K562 (cell line): ENCODE measurements around the gene KCTD6. TPM values are rescaled to one million over a fixed set of nuclear protein-coding genes. Genes with fewer than 3 reads are reported as not detected.

Experiments
- ARID1B ChIP-seq: fragments of 450-650 bp; IDR thresholded peaks from 2 replicates; pipeline ENCODE4 v1.6.1; 2016; ENCODE audit warnings: antibody characterized with exemption, mild to moderate bottlenecking, inconsistent platforms
- CCNT2 ChIP-seq: IDR thresholded peaks from 2 replicates; pipeline ENCODE4 v1.6.1; 2011; ENCODE audit warnings: borderline replicate concordance, low read depth, mild to moderate bottlenecking, moderate library complexity, mixed read lengths, low read length; ENCODE audit not compliant: insufficient read length; ENCODE audit errors: extremely low read depth
- ETV1 ChIP-seq: fragments of 450-650 bp; conservative IDR thresholded peaks from 2 replicates; pipeline ENCODE4 v1.6.1; 2016; ENCODE audit warnings: missing genetic modification characterization, control low read depth, low read depth, missing compliant biosample characterization
- MAFK ChIP-seq: IDR thresholded peaks from 2 replicates; pipeline ENCODE4 v1.6.1; 2011; ENCODE audit warnings: low read length, improper control_type of control experiment
- NR2C2 ChIP-seq, 2 experiments: fragments of 200-800 bp in 1 of 2; sonication (Bioruptor generic) in 1 of 2; sonication (generic) in 1 of 2; formaldehyde crosslinking in 1 of 2; IDR thresholded peaks; 2 replicates each; pipeline versions ENCODE4 v1.6.1 to v1.8.0; 2016 to 2022; ENCODE audit warnings: mild to moderate bottlenecking in 1 of 2, missing compliant biosample characterization in 1 of 2, missing genetic modification characterization in 1 of 2, missing genetic modification reagents in 1 of 2
- POLR2G ChIP-seq: fragments of 200-400 bp; formaldehyde crosslinking; IDR thresholded peaks from 2 replicates; pipeline ENCODE4 v1.6.1; 2017; ENCODE audit warnings: low read depth, mild to moderate bottlenecking, antibody characterized with exemption, low read length, moderate library complexity
- SOX6 ChIP-seq: fragments of 450-650 bp; IDR thresholded peaks from 2 replicates; pipeline ENCODE4 v1.6.1; 2014; ENCODE audit warnings: mild to moderate bottlenecking
- polyA plus RNA-seq, 8 experiments: library from polyadenylated mRNA; depleted of rRNA in 4 of 8; stranded (reverse) in 5 of 8; unstranded in 3 of 8; fragments of >200 nt; fragmentation: Nextera tagmentation in 2 of 8; fragmentation: Illumina TruSeq in 1 of 8; extraction: Ambion mirVana in 2 of 8; extraction: Trizol in 1 of 8; gene quantifications; 2 replicates each; pipeline versions ENCODE4 v1.2.1 to v1.2.3, GENCODE V29; 2011 to 2014; ENCODE audit warnings: inconsistent platforms in 1 of 8, missing spikeins in 1 of 8
- total RNA-seq, 7 experiments: library from RNA; depleted of rRNA in 6 of 7; stranded (reverse); fragments of >200 nt in 6 of 7; fragmentation: Illumina TruSeq in 2 of 7; extraction: Trizol in 2 of 7; gene quantifications; 2 replicates each; pipeline versions ENCODE4 v1.2.1 to v1.2.3, GENCODE V29; 2011 to 2021; ENCODE audit warnings: low replicate concordance in 1 of 7
- TF ChIP-seq, protein P1 (sequence below): fragments of 450-650 bp; formaldehyde crosslinking; IDR thresholded peaks from 2 replicates; pipeline ENCODE4 v1.4.0; 2020; ENCODE audit warnings: mild to moderate bottlenecking, mixed read lengths

The KCTD6 gene
- total and polyA plus RNA-seq, 9 of the 15 experiments (the other 6 are each of a cell fraction or from before 2014, with no cell fraction given): 2.1 to 5.9 (median 4.5) TPM

DNA sequence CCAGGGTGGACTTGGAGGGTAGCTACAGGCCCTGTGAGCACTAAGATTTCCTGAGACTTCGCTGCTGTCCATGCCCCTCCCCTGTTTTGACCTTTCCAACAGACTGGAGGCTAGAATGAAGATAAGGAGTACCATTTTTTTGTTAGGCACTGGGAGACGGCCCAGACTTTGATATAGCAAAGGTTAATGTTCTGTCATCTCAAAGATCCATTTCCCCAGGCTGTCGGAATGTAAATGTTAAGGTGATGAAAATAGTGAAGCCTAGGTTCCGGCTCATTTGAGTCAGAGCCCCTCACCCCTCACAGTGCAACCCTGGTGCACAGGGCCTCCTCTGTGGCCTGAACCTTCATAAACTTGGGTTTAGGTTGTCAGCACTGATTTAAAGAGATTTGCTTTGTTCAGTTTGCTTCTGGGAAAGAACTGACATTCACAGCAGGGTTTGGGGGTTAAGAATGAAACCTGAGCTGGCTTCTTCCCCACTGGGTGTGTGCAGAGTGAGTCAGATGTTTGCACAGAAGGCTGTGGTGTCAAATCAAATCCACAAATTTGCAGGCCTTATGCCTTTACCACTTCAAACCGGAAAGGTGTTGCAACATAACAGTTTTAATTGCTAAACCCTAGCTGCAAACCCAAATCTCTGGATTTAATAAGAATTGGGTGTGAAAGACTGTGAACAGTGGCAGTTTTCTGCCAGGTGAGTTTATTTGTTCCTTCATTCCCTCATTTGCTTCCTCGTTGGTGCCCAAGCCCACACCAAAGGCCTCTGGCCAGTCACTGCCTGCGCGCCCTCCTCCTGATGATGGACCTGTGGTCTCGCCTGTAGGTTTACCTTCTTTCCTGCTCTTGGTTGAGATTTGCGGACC lies 20.6 kb upstream of the KCTD6 start (continued):
- TF ChIP-seq, protein P1, sequence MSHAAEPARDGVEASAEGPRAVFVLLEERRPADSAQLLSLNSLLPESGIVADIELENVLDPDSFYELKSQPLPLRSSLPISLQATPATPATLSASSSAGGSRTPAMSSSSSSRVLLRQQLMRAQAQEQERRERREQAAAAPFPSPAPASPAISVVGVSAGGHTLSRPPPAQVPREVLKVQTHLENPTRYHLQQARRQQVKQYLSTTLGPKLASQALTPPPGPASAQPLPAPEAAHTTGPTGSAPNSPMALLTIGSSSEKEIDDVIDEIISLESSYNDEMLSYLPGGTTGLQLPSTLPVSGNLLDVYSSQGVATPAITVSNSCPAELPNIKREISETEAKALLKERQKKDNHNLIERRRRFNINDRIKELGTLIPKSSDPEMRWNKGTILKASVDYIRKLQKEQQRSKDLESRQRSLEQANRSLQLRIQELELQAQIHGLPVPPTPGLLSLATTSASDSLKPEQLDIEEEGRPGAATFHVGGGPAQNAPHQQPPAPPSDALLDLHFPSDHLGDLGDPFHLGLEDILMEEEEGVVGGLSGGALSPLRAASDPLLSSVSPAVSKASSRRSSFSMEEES (CRISPR knock-in tag): no peak
- TF ChIP-seq ARID1B: peak; percentile 80
- peak; percentile 48 for TF ChIP-seq CCNT2
- peak; percentile 64 for TF ChIP-seq ETV1 (tag)
- no peak for TF ChIP-seq POLR2G
- TF ChIP-seq SOX6: peak; percentile 91
- 0 out of 2 replicates have a peak, but pooled peaks have one; percentile 5 for TF ChIP-seq MAFK
- TF ChIP-seq NR2C2 (CRISPR knock-in tag; IDR thresholded peaks at IDR 0.05): no peak
- TF ChIP-seq NR2C2 (tag; IDR thresholded peaks at IDR 0.05): 0 out of 2 replicates have a peak, but pooled peaks have one; percentile 36
